IMR-90 (cell line): ENCODE results near the gene FCRLA. TPM values are rescaled to one million over a fixed set of nuclear protein-coding genes. Genes with fewer than 3 reads are reported as not detected.
"Not testable (repeated sequence)": the region's sequence is repeated elsewhere in the genome, so short reads cannot be mapped to it uniquely, and the experiment has no call there.

Experiments
- ATAC-seq: fragments of 200-7000 bp; cut with Tn5 transposase; 2 replicates; pipeline ENCODE4 v1.9.1; 2020; ENCODE audit warnings: low read depth, mild to moderate bottlenecking, moderate library complexity
- BruUV-seq: library from RNA; stranded (reverse); fragments of 400-500 nt; replicated peaks from 2 replicates; lab custom pipeline; 2021; lab: Mats Ljungman, UMichigan
- CTCF ChIA-PET: fragments of 300-600 bp; formaldehyde crosslinking; extraction: SDS; loops from one replicate; lab custom pipeline; 2021; ENCODE audit warnings: antibody characterized with exemption; lab: Yijun Ruan, JAX
- POLR2A ChIA-PET: fragments of 300-600 bp; sonication (Branson Sonifier 250); formaldehyde crosslinking; loops from one replicate; lab custom pipeline; 2022; ENCODE audit warnings: antibody characterized with exemption; ENCODE audit not compliant: unreplicated experiment; lab: Charles Lee
- DNase-seq: peaks from one replicate; pipeline ENCODE4 v3.0.0; 2013
- H2AFZ ChIP-seq: replicated peaks from 2 replicates; pipeline ENCODE3; 2013; ENCODE audit warnings: low read length, mild to moderate bottlenecking; ENCODE audit not compliant: poor library complexity
- H2AK5ac ChIP-seq: 2 replicates; pipeline ENCODE4 v1.6.1; 2013; ENCODE audit warnings: low read depth, low read length, inconsistent platforms
- H2AK9ac ChIP-seq: replicated peaks from 2 replicates; pipeline ENCODE3; 2013; ENCODE audit warnings: mild to moderate bottlenecking, low read depth, low read length, moderate library complexity; ENCODE audit not compliant: poor library complexity
- H2BK120ac ChIP-seq: 2 replicates; pipeline ENCODE4 v1.6.1; 2013; ENCODE audit warnings: low read depth, low read length, inconsistent platforms
- H2BK15ac ChIP-seq: 3 replicates; pipeline ENCODE4 v1.6.1; 2013; ENCODE audit warnings: low read depth, low read length, inconsistent platforms
- H2BK20ac ChIP-seq: 2 replicates; pipeline ENCODE4 v1.6.1; 2013; ENCODE audit warnings: low read depth, mild to moderate bottlenecking, inconsistent platforms, low read length, moderate library complexity
- H2BK5ac ChIP-seq: 2 replicates; pipeline ENCODE4 v1.6.1; 2013; ENCODE audit warnings: mild to moderate bottlenecking, low read depth, low read length, inconsistent platforms; ENCODE audit not compliant: poor library complexity, severe bottlenecking
- H3K14ac ChIP-seq: replicated peaks from 2 replicates; pipeline ENCODE4 v1.6.1; 2013; ENCODE audit warnings: low read depth, low read length, inconsistent platforms
- H3K18ac ChIP-seq: 2 replicates; pipeline ENCODE4 v1.6.1; 2013; ENCODE audit warnings: low read depth, low read length, control low read depth
- H3K23ac ChIP-seq: 2 replicates; pipeline ENCODE4 v1.6.1; 2013; ENCODE audit warnings: low read depth, low read length, inconsistent platforms
- H3K27ac ChIP-seq: 2 replicates; pipeline ENCODE4 v1.5.1; 2013; ENCODE audit warnings: mild to moderate bottlenecking, control low read depth, low read length; ENCODE audit not compliant: insufficient read depth
- H3K27me3 ChIP-seq: 2 replicates; pipeline ENCODE4 v1.6.1; 2013; ENCODE audit warnings: low read length; ENCODE audit not compliant: control insufficient read depth, insufficient read depth
- H3K36me3 ChIP-seq: 2 replicates; pipeline ENCODE4 v1.6.1; 2013; ENCODE audit warnings: low read length, mixed read lengths; ENCODE audit not compliant: control insufficient read depth, insufficient read depth
- H3K4ac ChIP-seq: 2 replicates; pipeline ENCODE4 v1.6.1; 2013; ENCODE audit warnings: low read depth, low read length, inconsistent platforms
- H3K4me1 ChIP-seq: 2 replicates; pipeline ENCODE4 v1.6.1; 2013; ENCODE audit warnings: low read length, mixed read lengths; ENCODE audit not compliant: control insufficient read depth, insufficient read depth
- H3K4me2 ChIP-seq: 2 replicates; pipeline ENCODE4 v1.6.1; 2013; ENCODE audit warnings: low read depth, mild to moderate bottlenecking, control low read depth, low read length, moderate library complexity
- H3K4me3 ChIP-seq: 2 replicates; pipeline ENCODE4 v1.5.1; 2013; ENCODE audit warnings: low read depth, mild to moderate bottlenecking, control low read depth, low read length, moderate library complexity; ENCODE audit not compliant: insufficient read depth
- H3K56ac ChIP-seq: 2 replicates; pipeline ENCODE4 v1.6.1; 2013; ENCODE audit warnings: low read length, inconsistent platforms; ENCODE audit not compliant: insufficient read depth; ENCODE audit errors: extremely low read depth
- H3K79me1 ChIP-seq, 2 experiments: 2 replicates each; pipeline ENCODE4 v1.6.1; 2013; ENCODE audit warnings: low read length in 2 of 2, inconsistent platforms in 1 of 2, low read depth in 1 of 2
- H3K9ac ChIP-seq: 2 replicates; pipeline ENCODE4 v1.6.1; 2013; ENCODE audit warnings: low read depth, low read length, control low read depth
- H3K9me1 ChIP-seq: 2 replicates; pipeline ENCODE4 v1.6.1; 2013; ENCODE audit warnings: low read length, inconsistent platforms; ENCODE audit not compliant: insufficient read depth
- H3K9me3 ChIP-seq: 2 replicates; pipeline ENCODE4 v1.6.1; 2013; ENCODE audit warnings: low read length; ENCODE audit not compliant: control insufficient read depth, insufficient read depth
- H4K20me1 ChIP-seq: 2 replicates; pipeline ENCODE4 v1.6.1; 2013; ENCODE audit warnings: low read length, inconsistent platforms; ENCODE audit not compliant: insufficient read depth
- H4K5ac ChIP-seq: 2 replicates; pipeline ENCODE4 v1.6.1; 2013; ENCODE audit warnings: mild to moderate bottlenecking, low read depth, low read length, control low read depth
- H4K8ac ChIP-seq, 2 experiments: 2 replicates each; pipeline ENCODE4 v1.6.1; 2013; ENCODE audit warnings: low read depth in 2 of 2, low read length in 2 of 2, control low read depth in 1 of 2, inconsistent platforms in 1 of 2
- H4K91ac ChIP-seq: 2 replicates; pipeline ENCODE4 v1.6.1; 2013; ENCODE audit warnings: low read depth, low read length, inconsistent platforms; ENCODE audit not compliant: insufficient read depth
- WGBS, 2 experiments: methylation state at CpG; one replicate each; pipeline versions ENCODE4 v1.1.5 to v1.1.7; 2013; ENCODE audit warnings: missing lambda C conversion rate in 2 of 2; ENCODE audit not compliant: insufficient read length in 1 of 2; ENCODE audit errors: extremely low coverage in 2 of 2; 5-methylcytosine and 5-hydroxymethylcytosine counted together
- dilution Hi-C: fragments of 300-500 bp; cut with HindIII; formaldehyde crosslinking; loops from one replicate; pipeline ENCODE4 v1.14.3; 2018; ENCODE audit warnings: low sequenced_read_pairs; ENCODE audit not compliant: unreplicated experiment
- in situ Hi-C: fragments of 300-500 bp; cut with MboI; formaldehyde crosslinking; loops from 3 replicates; pipeline ENCODE4 v1.14.3; 2019; ENCODE audit warnings: low sequenced_read_pairs, inconsistent platforms, mixed read lengths
- intact Hi-C: fragments of 100-400 bp; cut with micrococcal nuclease; formaldehyde crosslinking; loops from 2 replicates; pipeline ENCODE4 v1.10.0; 2022
- polyA plus RNA-seq, 3 experiments: library from polyadenylated mRNA; depleted of rRNA; stranded (reverse); fragments of >200 nt; gene quantifications; 2 replicates each; pipeline ENCODE4 v1.2.3, GENCODE V29; 2012; ENCODE audit warnings: low replicate concordance in 1 of 3
- total RNA-seq: library from RNA; depleted of rRNA; stranded (reverse); fragments of >200 nt; gene quantifications from 2 replicates; pipeline ENCODE4 v1.2.3, GENCODE V29; 2012

FCRLA gene
- total and polyA plus RNA-seq, 2 of the 4 experiments (the other 2 are of a cell fraction) = 0.36 TPM

GRCh38 chr1:161661660-161662311 lies 45.2 kb upstream of the FCRLA start:
- H4K8ac ChIP-seq, H3K4me1 ChIP-seq, POLR2A ChIA-PET, H3K27ac ChIP-seq, H4K20me1 ChIP-seq, H2BK20ac ChIP-seq, H2BK5ac ChIP-seq, CTCF ChIA-PET, H3K14ac ChIP-seq, H3K36me3 ChIP-seq, H3K23ac ChIP-seq, H2BK15ac ChIP-seq, intact Hi-C loops, H4K5ac ChIP-seq, H3K18ac ChIP-seq, dilution Hi-C loops, H2AK5ac ChIP-seq, H2BK120ac ChIP-seq, H2AFZ ChIP-seq, H4K91ac ChIP-seq, DNase-seq, H3K9ac ChIP-seq, BruUV-seq, H2AK9ac ChIP-seq, H3K9me1 ChIP-seq, ATAC-seq, in situ Hi-C loops, H3K4me2 ChIP-seq, H3K9me3 ChIP-seq, H3K4me3 ChIP-seq, H3K56ac ChIP-seq, H3K4ac ChIP-seq, H3K79me1 ChIP-seq, H3K27me3 ChIP-seq: not testable (repeated sequence)
- whole genome bisulfite sequencing, 2 experiments = no CpG with 5 or more reads among the region's 9 CpGs

GRCh38 chr1:161662684-161663339 lies 44.2 kb upstream of the FCRLA start, which contains the start of gene FCGR2B:
TSS of gene FCGR2B (plus strand) at chr1:161663143. CDS start at chr1:161663242, 99 bp downstream.
- BruUV-seq, H2BK20ac ChIP-seq, H3K9me3 ChIP-seq, H2AFZ ChIP-seq, H3K79me1 ChIP-seq, intact Hi-C loops, H2AK9ac ChIP-seq, H2BK120ac ChIP-seq, H3K36me3 ChIP-seq, H3K4me2 ChIP-seq, in situ Hi-C loops, H3K27ac ChIP-seq, H3K9ac ChIP-seq, H4K8ac ChIP-seq, H4K20me1 ChIP-seq, H3K4me1 ChIP-seq, H3K18ac ChIP-seq, H3K56ac ChIP-seq, ATAC-seq, H4K91ac ChIP-seq, H3K23ac ChIP-seq, H2AK5ac ChIP-seq, CTCF ChIA-PET, POLR2A ChIA-PET, H3K4ac ChIP-seq, H2BK5ac ChIP-seq, H3K9me1 ChIP-seq, H4K5ac ChIP-seq, dilution Hi-C loops, H3K4me3 ChIP-seq, H3K14ac ChIP-seq, H3K27me3 ChIP-seq, DNase-seq, H2BK15ac ChIP-seq: not testable (repeated sequence)
- whole genome bisulfite sequencing, 2 experiments = no CpG with 5 or more reads among the region's 4 CpGs
